ENCODE measurements around the gene NYNRIN. TPM values are rescaled to one million over a fixed set of nuclear protein-coding genes. Genes with fewer than 3 reads are reported as not detected.

Gene NYNRIN
- total RNA-seq, 4 donors from 2014 or later, result 17.7 to 37.8 (median 23.5) TPM

GRCh38 chr14:24365600-24366412 is 33.0 kb upstream of the NYNRIN start:
- intact Hi-C loops (cut with DNase I; ENCODE audit: low total_unique reads), result loop anchor here (5.0 kb wide), 1 partner anchor 61 kb away; the partner anchor contains the start of genes CBLN3 and KHNYN
- DNase-seq (ENCODE audit: low spot score in 2 of 2), result peak; percentile 88 to 97
- TF ChIP-seq CTCF (IDR thresholded peaks at IDR 0.05) (peak in 1 of 3 donors; percentile 87), POLR2A (IDR thresholded peaks at IDR 0.05) (no peak)
- H3K4me3 ChIP-seq (ENCODE audit: low read depth, poor library complexity, severe bottlenecking), result no peak overlapping the region
- WGBS, 2 donors, result 6 to 7% methylated on average over 28 of the region's 28 CpGs

GRCh38 chr14:24366413-24366720 is 32.4 kb upstream of the NYNRIN start:
- DNase-seq (ENCODE audit: low spot score in 2 of 2), result no peak
- TF ChIP-seq CTCF (IDR thresholded peaks at IDR 0.05) (no peak), POLR2A (IDR thresholded peaks at IDR 0.05) (no peak)
- 4 to 5% methylated on average over 16 of the region's 16 CpGs for WGBS, 2 donors
- H3K4me3 ChIP-seq (ENCODE audit: low read depth, poor library complexity, severe bottlenecking), result peak overlapping the region; percentile 10
- intact Hi-C loops (cut with DNase I; ENCODE audit: low total_unique reads), result loop anchor here (5.0 kb wide), 1 partner anchor 61 kb away; the partner anchor contains the start of genes CBLN3 and KHNYN

GRCh38 chr14:24366721-24367513 is 31.9 kb upstream of the NYNRIN start:
- TF ChIP-seq POLR2A (IDR thresholded peaks at IDR 0.05), result no peak
- peak in 1 of 3 donors; percentile 15 for TF ChIP-seq CTCF (IDR thresholded peaks at IDR 0.05)
- 1 to 5% methylated on average over 34 to 40 of the region's 40 CpGs for WGBS, 2 donors
- H3K4me3 ChIP-seq (ENCODE audit: low read depth, poor library complexity, severe bottlenecking), result peak overlapping the region; percentile 10
- intact Hi-C loops (cut with DNase I; ENCODE audit: low total_unique reads), result loop anchor here (5.0 kb wide), 1 partner anchor 60 kb away; the partner anchor contains the start of genes CBLN3 and KHNYN
- peak; percentile 87 to 98 for DNase-seq (ENCODE audit: low spot score in 2 of 2)

GRCh38 chr14:24367514-24368211 is 31.1 kb upstream of the NYNRIN start, which contains the start of gene NFATC4:
Gene NFATC4 (plus strand): TSS chr14:24368184. CDS start chr14:24368341, 157 bp downstream.
- 6 to 10% methylated on average over 21 of the region's 21 CpGs for WGBS, 2 donors
- peak; percentile 78 to 94 for DNase-seq (ENCODE audit: low spot score in 2 of 2)
- intact Hi-C loops (cut with DNase I; ENCODE audit: low total_unique reads), result loop anchor here (5.0 kb wide), 1 partner anchor 60 kb away; the partner anchor contains the start of genes CBLN3 and KHNYN
- TF ChIP-seq POLR2A (IDR thresholded peaks at IDR 0.05) (no peak), CTCF (IDR thresholded peaks at IDR 0.05) (no peak)
- H3K4me3 ChIP-seq (ENCODE audit: low read depth, poor library complexity, severe bottlenecking), result peak within 1 kb of the TSS; percentile 49

- TF ChIP-seq POLR2A (IDR thresholded peaks at IDR 0.05) (no peak), CTCF (IDR thresholded peaks at IDR 0.05) (no peak)
- 4 to 6% methylated on average over 15 of the region's 15 CpGs for WGBS, 2 donors
- peak overlapping the region; percentile 49 for H3K4me3 ChIP-seq (ENCODE audit: low read depth, poor library complexity, severe bottlenecking)
- DNase-seq (ENCODE audit: low spot score in 2 of 2), result no peak
- intact Hi-C loops (cut with DNase I; ENCODE audit: low total_unique reads), result loop anchor here (5.0 kb wide), 1 partner anchor 59 kb away; the partner anchor contains the start of genes CBLN3 and KHNYN
These were observed 30.6 kb upstream of the NYNRIN start for GRCh38 chr14:24368212-24368561.

All from lower leg skin (tissue), 4 donors.